CD14-positive monocyte (primary cell): Measurements from ENCODE around the gene APMAP. TPM values are rescaled to one million over a fixed set of nuclear protein-coding genes. Genes with fewer than 3 reads are reported as not detected.

Experiments used
- DNase-seq, 3 donors: peaks; one replicate each; pipeline ENCODE4 v3.0.0-alpha.2; 2011 to 2022
- H2AFZ ChIP-seq: 2 replicates; pipeline ENCODE4 v1.6.0; 2012; ENCODE audit warnings: mild to moderate bottlenecking, low read depth, low read length, inconsistent platforms; ENCODE audit not compliant: insufficient read depth, poor library complexity, severe bottlenecking
- H3K27ac ChIP-seq, 2 donors: 1 replicate in 1 of 2; 2 replicates in 1 of 2; pipeline ENCODE4 v1.5.1; 2012 to 2013; ENCODE audit warnings: low read length in 2 of 2, control low read depth in 1 of 2, inconsistent platforms in 1 of 2, low read depth in 1 of 2, mild to moderate bottlenecking in 1 of 2
- H3K27me3 ChIP-seq, 2 donors: one replicate each; pipeline versions ENCODE4 v1.6.0 to v1.6.1; 2011 to 2013; ENCODE audit warnings: low read length in 2 of 2; ENCODE audit not compliant: control insufficient read depth in 2 of 2, insufficient read depth in 2 of 2
- H3K36me3 ChIP-seq, 2 donors: replicated peaks in 1 of 2; 1 replicate in 1 of 2; 2 replicates in 1 of 2; pipeline versions ENCODE4 v1.5.1 to v1.6.1; 2012 to 2013; ENCODE audit warnings: low read length in 2 of 2, control low read depth in 1 of 2, inconsistent platforms in 1 of 2, mild to moderate bottlenecking in 1 of 2; ENCODE audit not compliant: insufficient read depth in 2 of 2, control insufficient read depth in 1 of 2
- H3K4me1 ChIP-seq, 2 donors: 1 replicate in 1 of 2; 2 replicates in 1 of 2; pipeline versions ENCODE4 v1.5.1 to v1.6.1; 2012 to 2013; ENCODE audit warnings: low read length in 2 of 2, control low read depth in 1 of 2, inconsistent platforms in 1 of 2, mild to moderate bottlenecking in 1 of 2, moderate library complexity in 1 of 2; ENCODE audit not compliant: insufficient read depth in 2 of 2, control insufficient read depth in 1 of 2
- H3K4me2 ChIP-seq: replicated peaks from 2 replicates; pipeline ENCODE3; 2012; ENCODE audit warnings: low read length, moderate library complexity, mild to moderate bottlenecking; ENCODE audit not compliant: poor library complexity, severe bottlenecking; ENCODE audit errors: extremely low read depth
- H3K4me3 ChIP-seq, 3 experiments: fragments of 200-600 bp in 1 of 3; sonication (generic) in 1 of 3; replicated peaks in 1 of 3; 1 replicate in 2 of 3; 2 replicates in 1 of 3; pipeline ENCODE4 v1.5.1; 2011 to 2013; ENCODE audit warnings: low read length in 3 of 3, mild to moderate bottlenecking in 3 of 3, control low read depth in 2 of 3, low read depth in 2 of 3, inconsistent platforms in 1 of 3, moderate library complexity in 1 of 3
- H3K79me2 ChIP-seq: 2 replicates; pipeline ENCODE4 v1.6.0; 2012; ENCODE audit warnings: mild to moderate bottlenecking, control low read depth, inconsistent platforms, low read length, moderate library complexity; ENCODE audit not compliant: insufficient read depth
- H3K9ac ChIP-seq: 2 replicates; pipeline ENCODE4 v1.6.0; 2017; ENCODE audit warnings: low read length, mild to moderate bottlenecking; ENCODE audit not compliant: insufficient read depth, poor library complexity, severe bottlenecking
- H3K9me3 ChIP-seq, 2 donors: replicated peaks in 1 of 2; 1 replicate in 1 of 2; 2 replicates in 1 of 2; pipeline versions ENCODE4 v1.5.1 to v1.6.1; 2012 to 2013; ENCODE audit warnings: low read length in 2 of 2, control low read depth in 1 of 2; ENCODE audit not compliant: control insufficient read depth in 1 of 2, insufficient read depth in 1 of 2
- H4K20me1 ChIP-seq: 2 replicates; pipeline ENCODE4 v1.6.0; 2012; ENCODE audit warnings: mild to moderate bottlenecking, low read length, control low read depth, moderate library complexity; ENCODE audit not compliant: insufficient read depth
- H3K27ac Mint-ChIP-seq, 7 donors: one replicate each; pipeline ENCODE4 v1.8.0; 2020; ENCODE audit warnings: mild to moderate bottlenecking in 7 of 7, mixed read lengths in 7 of 7, moderate library complexity in 6 of 7, inconsistent platforms in 2 of 7
- H3K27me3 Mint-ChIP-seq, 3 donors: one replicate each; pipeline ENCODE4 v1.8.0; 2021 to 2022; ENCODE audit warnings: low read depth in 3 of 3, mild to moderate bottlenecking in 3 of 3, mixed read lengths in 3 of 3, moderate library complexity in 3 of 3, inconsistent platforms in 1 of 3
- H3K36me3 Mint-ChIP-seq, 2 donors: one replicate each; pipeline ENCODE4 v1.8.0; 2020; ENCODE audit warnings: mixed read lengths in 2 of 2, inconsistent platforms in 1 of 2, mild to moderate bottlenecking in 1 of 2
- H3K4me1 Mint-ChIP-seq: one replicate; pipeline ENCODE4 v1.8.0; 2020; ENCODE audit warnings: mild to moderate bottlenecking, mixed read lengths
- H3K4me3 Mint-ChIP-seq, 2 donors: one replicate each; pipeline ENCODE4 v1.8.0; 2020; ENCODE audit warnings: mild to moderate bottlenecking in 2 of 2, mixed read lengths in 2 of 2, moderate library complexity in 1 of 2
- H3K9me3 Mint-ChIP-seq, 7 donors: one replicate each; pipeline ENCODE4 v1.8.0; 2020 to 2022; ENCODE audit warnings: mixed read lengths in 7 of 7, mild to moderate bottlenecking in 6 of 7, moderate library complexity in 6 of 7, inconsistent platforms in 2 of 7
- CTCF ChIP-seq: fragments of 200-600 bp; IDR thresholded peaks from one replicate; pipeline ENCODE4 v1.8.0; 2022; ENCODE audit warnings: antibody characterized with exemption, mild to moderate bottlenecking
- WGBS: methylation state at CpG from one replicate; pipeline ENCODE4 v1.1.5; 2013; ENCODE audit warnings: missing lambda C conversion rate; ENCODE audit not compliant: insufficient coverage; 5-methylcytosine and 5-hydroxymethylcytosine counted together
- intact Hi-C, 2 donors: fragments of 100-400 bp; cut with micrococcal nuclease; formaldehyde crosslinking; loops; one replicate each; pipeline versions ENCODE4 v1.15.0 to v1.15.1; 2023
- polyA plus RNA-seq, 3 donors: library from polyadenylated mRNA; depleted of rRNA in 1 of 3; unstranded in 2 of 3; stranded (reverse) in 1 of 3; fragments of 300-500 nt in 2 of 3; fragments of >200 nt in 1 of 3; fragmentation: Illumina TruSeq in 2 of 3; gene quantifications; 1 replicate in 2 of 3; 2 replicates in 1 of 3; pipeline ENCODE4 v1.2.3, GENCODE V29; 2012 to 2021

APMAP gene
- polyA plus RNA-seq, 3 donors: 26.9 to 74.0 (median 73.2) TPM

- Histone ChIP-seq H3K27ac (no peak overlapping the region), H2AFZ (no peak overlapping the region), H3K4me2 (no peak overlapping the region), H3K4me3 (no peak overlapping the region), H3K27me3 (no peaks in the 10 kb centered on the region), H3K4me1 (no peaks in the 10 kb centered on the region), H4K20me1 (no peaks in the 10 kb centered on the region), H3K79me2 (no peaks in the 10 kb centered on the region), H3K36me3 (peaks cover 77 to 85% of the 10 kb centered on the region in 2 donors), H3K9me3 (no peaks in the 10 kb centered on the region), H3K9ac (no peak overlapping the region)
- DNase-seq: no peak
- H3K4me3 Mint-ChIP-seq: no peak overlapping the region
- H3K9me3 Mint-ChIP-seq: no peaks in the 10 kb centered on the region
- no peak for TF ChIP-seq CTCF
- peaks cover 75 to 82% of the 10 kb centered on the region in 2 donors for H3K36me3 Mint-ChIP-seq
- intact Hi-C loops: no loop called here
- no peak overlapping the region for H3K27ac Mint-ChIP-seq
- no peaks in the 10 kb centered on the region for H3K4me1 Mint-ChIP-seq
- 99% methylated on average over 7 of the region's 11 CpGs for WGBS
- H3K27me3 Mint-ChIP-seq: no peaks in the 10 kb centered on the region
Measured at GRCh38 chr20:25008388-25009217, 16.1 kb upstream of the APMAP start.

GRCh38 chr20:25007491-25008305, 15.1 kb upstream of the APMAP start:
- peaks cover 74 to 79% of the 10 kb centered on the region in 2 donors for H3K36me3 Mint-ChIP-seq
- H3K36me3 ChIP-seq: peaks cover 69 to 78% of the 10 kb centered on the region in 2 donors

More at GRCh38 chr20:25007491-25008305, 15.1 kb upstream of the APMAP start:
- H3K4me3 ChIP-seq: no peak overlapping the region
- H3K27me3 ChIP-seq: no peaks in the 10 kb centered on the region
- H2AFZ ChIP-seq: no peak overlapping the region
- Mint-ChIP-seq H3K27ac (no peak overlapping the region), H3K4me3 (no peak overlapping the region), H3K4me1 (no peaks in the 10 kb centered on the region), H3K9me3 (peaks cover 0 to 3% (median 0%) of the 10 kb centered on the region in 7 donors), H3K27me3 (no peaks in the 10 kb centered on the region)
- no peak overlapping the region for H3K9ac ChIP-seq
- no peak for TF ChIP-seq CTCF
- H3K27ac ChIP-seq: no peak overlapping the region
- intact Hi-C loops: no loop called here
- no peaks in the 10 kb centered on the region for H3K9me3 ChIP-seq
- no peaks in the 10 kb centered on the region for H4K20me1 ChIP-seq
- no peak overlapping the region for H3K4me2 ChIP-seq
- DNase-seq: no peak
- 98% methylated on average over 18 of the region's 22 CpGs for WGBS
- H3K79me2 ChIP-seq: no peaks in the 10 kb centered on the region
- no peaks in the 10 kb centered on the region for H3K4me1 ChIP-seq
